Measurements from ENCODE around the gene KCNN1. TPM values are rescaled to one million over a fixed set of nuclear protein-coding genes. Genes with fewer than 3 reads are reported as not detected.

Gene KCNN1
- total and polyA plus RNA-seq, 8 donors: 0.23 to 0.46 TPM; not detected in 6

DNA sequence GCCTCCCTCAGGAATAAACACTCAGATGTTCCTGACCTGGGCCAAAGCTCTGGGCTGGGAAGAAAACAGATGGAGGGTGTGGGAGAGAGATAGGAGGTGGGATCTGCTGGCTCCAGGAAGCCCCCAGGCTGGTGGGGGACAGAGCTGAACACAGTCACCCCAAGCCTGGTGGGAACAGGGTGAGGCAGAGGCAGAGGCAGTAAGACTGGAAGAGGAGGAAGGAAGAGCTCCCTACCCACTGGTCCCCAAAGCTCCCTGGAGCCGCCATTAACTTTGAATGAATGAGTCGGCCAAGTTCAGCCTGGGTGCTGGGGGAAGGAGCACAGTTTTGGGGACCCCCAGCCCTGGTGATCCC is 801 bp upstream of the KCNN1 start:
- H3K4me3 ChIP-seq: no peak overlapping the region
- 46 to 76% (median 66%) methylated on average over 2 of the region's 2 CpGs for WGBS, 5 donors
- TF ChIP-seq, protein P1, sequence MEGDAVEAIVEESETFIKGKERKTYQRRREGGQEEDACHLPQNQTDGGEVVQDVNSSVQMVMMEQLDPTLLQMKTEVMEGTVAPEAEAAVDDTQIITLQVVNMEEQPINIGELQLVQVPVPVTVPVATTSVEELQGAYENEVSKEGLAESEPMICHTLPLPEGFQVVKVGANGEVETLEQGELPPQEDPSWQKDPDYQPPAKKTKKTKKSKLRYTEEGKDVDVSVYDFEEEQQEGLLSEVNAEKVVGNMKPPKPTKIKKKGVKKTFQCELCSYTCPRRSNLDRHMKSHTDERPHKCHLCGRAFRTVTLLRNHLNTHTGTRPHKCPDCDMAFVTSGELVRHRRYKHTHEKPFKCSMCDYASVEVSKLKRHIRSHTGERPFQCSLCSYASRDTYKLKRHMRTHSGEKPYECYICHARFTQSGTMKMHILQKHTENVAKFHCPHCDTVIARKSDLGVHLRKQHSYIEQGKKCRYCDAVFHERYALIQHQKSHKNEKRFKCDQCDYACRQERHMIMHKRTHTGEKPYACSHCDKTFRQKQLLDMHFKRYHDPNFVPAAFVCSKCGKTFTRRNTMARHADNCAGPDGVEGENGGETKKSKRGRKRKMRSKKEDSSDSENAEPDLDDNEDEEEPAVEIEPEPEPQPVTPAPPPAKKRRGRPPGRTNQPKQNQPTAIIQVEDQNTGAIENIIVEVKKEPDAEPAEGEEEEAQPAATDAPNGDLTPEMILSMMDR (IDR thresholded peaks at IDR 0.05): no peak
- no peak for TF ChIP-seq POLR2A (IDR thresholded peaks at IDR 0.05)
- no peak for TF ChIP-seq EP300 (IDR thresholded peaks at IDR 0.05)
- no peak for TF ChIP-seq POLR2AphosphoS5 (IDR thresholded peaks at IDR 0.05)
- DNase-seq: no peak
- H3K27me3 ChIP-seq: peaks cover 6 to 86% (median 43%) of the 10 kb centered on the region in 3 donors
- H3K9me3 ChIP-seq: no peaks in the 10 kb centered on the region
- H3K4me1 ChIP-seq: peaks cover 0 to 13% (median 2%) of the 10 kb centered on the region in 4 donors
- intact Hi-C loops (cut with DNase I; ENCODE audit: low total_unique reads): no loop called here
- H3K36me3 ChIP-seq: no peaks in the 10 kb centered on the region
- no peak overlapping the region for H3K27ac ChIP-seq

DNA sequence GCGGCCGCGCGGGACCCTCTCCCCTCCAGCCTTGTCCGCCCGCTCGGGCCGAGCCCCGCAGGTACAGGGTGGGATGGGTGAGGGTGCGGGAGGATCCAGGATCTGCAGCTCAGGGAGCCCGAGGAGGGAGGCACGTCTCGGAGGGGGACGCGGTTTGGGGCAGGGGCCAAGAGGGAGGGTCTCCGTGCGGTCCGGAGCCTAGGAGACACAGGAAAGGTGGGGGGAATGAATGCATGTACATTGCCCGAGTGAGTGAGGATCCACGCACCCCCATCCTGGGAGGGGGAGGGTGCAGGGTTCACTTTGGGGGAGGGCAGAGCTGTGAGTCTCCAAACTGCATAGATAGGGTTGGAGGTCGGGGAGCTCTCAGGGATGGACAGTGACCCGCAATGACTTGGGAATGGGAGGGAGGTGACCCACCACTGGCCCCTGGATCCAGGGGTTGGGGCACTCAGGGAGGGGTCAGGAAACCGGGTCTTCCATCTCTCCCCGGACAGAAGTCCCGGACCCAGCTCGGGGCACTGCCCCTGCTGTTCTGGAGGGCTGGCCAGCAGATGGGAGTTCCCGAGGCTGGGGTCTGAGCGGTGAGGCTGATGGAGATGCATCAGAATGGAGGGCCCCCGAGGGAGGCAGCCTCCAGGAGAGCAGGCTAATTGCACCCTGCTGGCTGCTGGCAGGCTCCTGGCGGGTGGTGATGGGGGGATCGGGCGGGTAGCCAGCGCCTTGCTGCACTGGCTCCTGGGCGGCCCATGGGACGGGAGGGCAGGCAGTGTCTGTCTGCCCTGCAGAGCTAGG is 547 bp downstream of the KCNN1 start:
- WGBS, 5 donors: 4 to 16% (median 13%) methylated on average over 23 to 35 of the region's 35 CpGs
- Histone ChIP-seq H3K27me3 (peaks cover 6 to 79% (median 43%) of the 10 kb centered on the region in 3 donors), H3K4me1 (peaks cover 0 to 13% (median 2%) of the 10 kb centered on the region in 4 donors), H3K27ac (no peak overlapping the region), H3K4me3 (peak overlapping the region in 3 of 4 donors; percentile 16 to 28 (median 19)), H3K9me3 (no peaks in the 10 kb centered on the region), H3K36me3 (no peaks in the 10 kb centered on the region)
- TF ChIP-seq, protein P1 (IDR thresholded peaks at IDR 0.05): no peak
- TF ChIP-seq POLR2AphosphoS5 (IDR thresholded peaks at IDR 0.05) (no peak), POLR2A (IDR thresholded peaks at IDR 0.05) (no peak), EP300 (IDR thresholded peaks at IDR 0.05) (no peak)
- peak in 1 of 2 donors; percentile 46 for DNase-seq
- intact Hi-C loops (cut with DNase I; ENCODE audit: low total_unique reads): no loop called here

DNA sequence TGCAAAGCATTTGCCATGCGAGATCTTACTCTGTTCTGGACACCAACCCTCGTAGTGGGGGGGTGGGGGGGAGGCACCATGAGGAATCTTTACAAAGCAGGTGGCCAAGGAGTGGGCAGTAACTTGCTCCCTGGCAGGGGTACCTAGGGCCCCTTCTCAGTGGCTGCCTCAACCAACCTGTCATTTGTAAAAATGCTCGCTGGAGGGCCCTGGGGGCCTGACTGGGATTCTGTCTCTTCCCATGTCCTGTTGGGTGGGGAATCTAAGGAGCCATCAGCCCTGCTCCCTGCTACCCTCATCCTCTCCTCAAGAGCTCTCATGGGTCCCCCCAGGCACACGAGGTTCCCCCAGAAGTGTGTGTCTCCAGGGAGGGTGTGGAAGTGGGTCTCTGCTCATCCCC is 1.5 kb downstream of the KCNN1 start:
- WGBS, 5 donors: 61 to 71% (median 69%) methylated on average over 3 to 4 of the region's 4 CpGs
- TF ChIP-seq POLR2AphosphoS5 (IDR thresholded peaks at IDR 0.05) (no peak), POLR2A (IDR thresholded peaks at IDR 0.05) (no peak), EP300 (IDR thresholded peaks at IDR 0.05) (no peak)
- TF ChIP-seq, protein P1 (IDR thresholded peaks at IDR 0.05): no peak
- H3K27ac ChIP-seq: no peak overlapping the region
- no peak for DNase-seq
- H3K4me3 ChIP-seq: no peak overlapping the region
- no peaks in the 10 kb centered on the region for H3K36me3 ChIP-seq
- peaks cover 6 to 71% (median 43%) of the 10 kb centered on the region in 3 donors for H3K27me3 ChIP-seq
- no peaks in the 10 kb centered on the region for H3K9me3 ChIP-seq
- peaks cover 0 to 13% (median 2%) of the 10 kb centered on the region in 4 donors for H3K4me1 ChIP-seq
- intact Hi-C loops (cut with DNase I; ENCODE audit: low total_unique reads): no loop called here

DNA sequence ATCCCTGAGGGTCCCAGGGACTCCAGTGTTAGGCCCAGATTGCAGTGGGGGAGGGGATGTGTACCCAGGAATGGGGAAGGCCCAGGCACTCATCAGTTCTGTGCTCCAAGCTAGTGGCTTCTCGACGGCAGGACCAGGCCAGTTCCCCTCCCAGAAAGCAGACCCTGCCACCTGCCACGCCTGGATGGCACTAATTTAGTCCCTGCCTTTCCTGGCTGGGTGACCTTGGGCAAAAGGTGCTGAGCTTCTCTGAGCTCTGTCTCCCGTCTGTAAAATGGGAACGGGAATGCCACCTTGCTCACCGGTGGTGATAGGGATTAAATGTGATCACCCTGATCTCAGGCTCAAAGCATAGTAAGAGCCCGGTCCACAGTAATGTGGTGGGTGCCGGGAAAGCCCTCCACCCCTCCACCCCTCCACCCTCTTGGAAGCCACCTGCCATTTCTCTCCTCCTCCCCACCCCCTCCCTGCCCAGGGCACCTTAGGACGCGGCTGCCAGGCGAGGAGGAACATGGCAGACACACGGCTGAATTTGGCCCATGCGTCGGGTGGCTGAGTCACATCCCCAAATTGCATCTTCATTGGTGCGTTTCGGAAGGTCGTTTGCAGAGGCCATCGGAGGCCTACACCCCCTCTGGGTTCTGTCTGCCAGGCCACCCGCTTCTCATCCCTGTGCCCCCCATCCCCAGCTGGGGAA is 2.3 kb downstream of the KCNN1 start:
- WGBS, 5 donors: 77 to 86% (median 84%) methylated on average over 13 to 19 of the region's 19 CpGs
- Histone ChIP-seq H3K36me3 (no peaks in the 10 kb centered on the region), H3K27ac (no peak overlapping the region), H3K27me3 (peaks cover 6 to 62% (median 40%) of the 10 kb centered on the region in 3 donors), H3K4me3 (no peak overlapping the region), H3K9me3 (no peaks in the 10 kb centered on the region), H3K4me1 (peaks cover 0 to 13% (median 2%) of the 10 kb centered on the region in 4 donors)
- intact Hi-C loops (cut with DNase I; ENCODE audit: low total_unique reads): no loop called here
- DNase-seq: no peak
- TF ChIP-seq, protein P1 (IDR thresholded peaks at IDR 0.05): no peak
- TF ChIP-seq POLR2A (IDR thresholded peaks at IDR 0.05) (no peak), EP300 (IDR thresholded peaks at IDR 0.05) (no peak), POLR2AphosphoS5 (IDR thresholded peaks at IDR 0.05) (no peak)
